Esophagus squamous epithelium (tissue), 4 donors: ENCODE results near the gene DMTF1.

Experiments
- POLR2A ChIP-seq, 4 donors: fragments of 450-650 bp; IDR thresholded peaks; one replicate each; pipeline ENCODE4 v1.6.1; 2017; ENCODE audit warnings: antibody characterized with exemption in 4 of 4, mild to moderate bottlenecking in 4 of 4, moderate library complexity in 3 of 4
- TF ChIP-seq, protein P1 (sequence below), 6 experiments: fragments of 450-650 bp in 4 of 6; fragments of 200-600 bp in 2 of 6; sonication (generic) in 2 of 6; IDR thresholded peaks; one replicate each; pipeline ENCODE4 v1.5.1; 2016 to 2019; ENCODE audit warnings: antibody characterized with exemption in 6 of 6, mild to moderate bottlenecking in 4 of 6, moderate library complexity in 4 of 6

DNA sequence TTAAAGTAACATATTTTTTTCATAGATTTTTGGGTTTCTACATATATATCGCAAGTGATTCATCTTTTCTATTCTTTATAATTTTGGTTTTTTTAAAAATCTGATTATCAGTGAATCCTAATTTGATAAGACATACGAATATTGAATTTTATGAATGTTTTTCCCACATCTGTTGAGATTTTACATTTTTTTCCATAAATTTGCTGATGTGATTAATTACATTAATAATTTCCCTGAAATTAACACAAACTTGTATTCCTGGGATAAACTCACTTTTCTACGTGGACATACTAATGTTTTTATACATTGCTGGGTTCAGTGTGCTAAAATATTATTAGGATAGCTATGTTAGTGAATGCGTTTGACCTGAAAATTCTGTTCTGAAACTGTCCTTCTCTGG lies 26.1 kb downstream of the DMTF1 start:
- TF ChIP-seq, protein P1, sequence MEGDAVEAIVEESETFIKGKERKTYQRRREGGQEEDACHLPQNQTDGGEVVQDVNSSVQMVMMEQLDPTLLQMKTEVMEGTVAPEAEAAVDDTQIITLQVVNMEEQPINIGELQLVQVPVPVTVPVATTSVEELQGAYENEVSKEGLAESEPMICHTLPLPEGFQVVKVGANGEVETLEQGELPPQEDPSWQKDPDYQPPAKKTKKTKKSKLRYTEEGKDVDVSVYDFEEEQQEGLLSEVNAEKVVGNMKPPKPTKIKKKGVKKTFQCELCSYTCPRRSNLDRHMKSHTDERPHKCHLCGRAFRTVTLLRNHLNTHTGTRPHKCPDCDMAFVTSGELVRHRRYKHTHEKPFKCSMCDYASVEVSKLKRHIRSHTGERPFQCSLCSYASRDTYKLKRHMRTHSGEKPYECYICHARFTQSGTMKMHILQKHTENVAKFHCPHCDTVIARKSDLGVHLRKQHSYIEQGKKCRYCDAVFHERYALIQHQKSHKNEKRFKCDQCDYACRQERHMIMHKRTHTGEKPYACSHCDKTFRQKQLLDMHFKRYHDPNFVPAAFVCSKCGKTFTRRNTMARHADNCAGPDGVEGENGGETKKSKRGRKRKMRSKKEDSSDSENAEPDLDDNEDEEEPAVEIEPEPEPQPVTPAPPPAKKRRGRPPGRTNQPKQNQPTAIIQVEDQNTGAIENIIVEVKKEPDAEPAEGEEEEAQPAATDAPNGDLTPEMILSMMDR (IDR thresholded peaks at IDR 0.05) = no peak
- TF ChIP-seq POLR2A (IDR thresholded peaks at IDR 0.05) = no peak
